Uterus (tissue), 2 donors: ENCODE data around the gene MEGF8.

Source experiments
- CTCF ChIP-seq, 4 experiments: fragments of 200-600 bp in 2 of 4; fragments of 450-650 bp in 2 of 4; sonication (generic) in 2 of 4; IDR thresholded peaks; one replicate each; pipeline ENCODE4 v1.5.1; 2016 to 2019; ENCODE audit warnings: antibody characterized with exemption in 4 of 4, mild to moderate bottlenecking in 2 of 4, moderate library complexity in 1 of 4
- POLR2A ChIP-seq, 2 donors: fragments of 450-650 bp; IDR thresholded peaks; one replicate each; pipeline ENCODE4 v1.6.1; 2016; ENCODE audit warnings: antibody characterized with exemption in 2 of 2, mild to moderate bottlenecking in 1 of 2, moderate library complexity in 1 of 2

DNA sequence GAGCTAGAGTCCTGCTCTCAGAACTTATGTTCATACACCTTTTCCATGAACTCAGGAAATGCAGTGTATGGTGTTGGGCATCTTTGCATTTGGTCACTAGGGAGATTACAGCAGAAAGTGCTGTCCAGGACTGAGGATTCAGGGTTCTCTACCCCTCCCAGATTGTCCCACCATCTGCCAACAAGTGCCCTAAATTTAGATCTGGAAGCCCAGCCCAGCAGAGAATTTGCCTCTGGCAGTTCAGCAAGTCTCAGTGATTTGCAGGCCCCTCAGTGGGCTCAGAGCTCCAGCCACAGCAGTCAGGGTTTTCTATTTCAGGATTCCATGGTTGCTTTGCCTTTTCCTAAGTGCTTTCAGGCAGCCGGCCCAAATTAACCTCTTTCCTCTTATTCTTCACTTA lies 41.2 kb downstream of the MEGF8 start:
- TF ChIP-seq CTCF (IDR thresholded peaks at IDR 0.05) (no peak), POLR2A (IDR thresholded peaks at IDR 0.05) (no peak)
